Stimulated activated CD8-positive, alpha-beta memory T cell treated with anti-CD3 and anti-CD28 coated beads, Interleukin-7, amount 100 ng/mL, for 1 hour (primary cell): ENCODE data around the gene C4orf54.

ENCODE experiments used
- DNase-seq, 2 donors: peaks; one replicate each; pipeline ENCODE4 v3.0.0-alpha.2; 2020; ENCODE audit warnings: low read depth in 2 of 2

The C4orf54 gene

DNA sequence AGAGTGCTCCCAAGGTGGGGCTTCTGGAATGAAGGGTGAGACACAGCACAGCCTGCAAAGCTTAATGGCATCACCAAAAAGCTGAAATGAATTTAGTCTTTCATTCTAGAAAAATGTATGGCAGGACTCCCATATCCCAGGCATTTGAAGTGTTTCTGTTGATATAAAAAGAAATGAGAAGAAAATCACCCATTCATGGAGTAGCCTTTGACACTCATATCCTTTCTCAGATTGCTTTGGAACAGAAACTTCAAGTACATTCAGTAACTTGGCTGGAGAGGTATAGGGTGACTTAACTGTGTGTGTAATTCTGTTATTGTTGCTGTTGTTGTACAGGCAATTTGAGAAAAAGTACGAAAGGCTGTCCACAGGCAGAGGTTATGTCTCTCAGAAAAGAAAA is 35.3 kb downstream of the C4orf54 start:
- DNase-seq = no peak

DNA sequence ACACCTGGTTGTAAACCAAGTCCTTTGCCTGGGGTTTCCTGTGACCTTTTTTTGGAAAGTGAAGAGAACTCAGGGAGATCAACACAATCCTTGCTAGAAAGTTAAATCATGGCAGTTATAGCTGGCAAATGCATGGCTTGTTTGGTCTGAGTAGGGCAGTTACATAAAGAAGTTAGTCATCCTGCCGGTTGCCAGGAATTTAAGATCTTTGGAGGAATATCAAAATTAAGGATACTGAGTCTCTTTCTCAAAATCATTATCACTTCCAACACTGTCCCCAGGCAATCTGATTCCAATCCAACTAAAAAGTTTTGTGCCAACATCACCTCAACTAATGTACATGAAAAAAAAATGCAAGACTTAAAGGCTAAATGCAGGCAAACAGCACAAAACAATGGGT is 40.3 kb downstream of the C4orf54 start:
- DNase-seq = no peak

DNA sequence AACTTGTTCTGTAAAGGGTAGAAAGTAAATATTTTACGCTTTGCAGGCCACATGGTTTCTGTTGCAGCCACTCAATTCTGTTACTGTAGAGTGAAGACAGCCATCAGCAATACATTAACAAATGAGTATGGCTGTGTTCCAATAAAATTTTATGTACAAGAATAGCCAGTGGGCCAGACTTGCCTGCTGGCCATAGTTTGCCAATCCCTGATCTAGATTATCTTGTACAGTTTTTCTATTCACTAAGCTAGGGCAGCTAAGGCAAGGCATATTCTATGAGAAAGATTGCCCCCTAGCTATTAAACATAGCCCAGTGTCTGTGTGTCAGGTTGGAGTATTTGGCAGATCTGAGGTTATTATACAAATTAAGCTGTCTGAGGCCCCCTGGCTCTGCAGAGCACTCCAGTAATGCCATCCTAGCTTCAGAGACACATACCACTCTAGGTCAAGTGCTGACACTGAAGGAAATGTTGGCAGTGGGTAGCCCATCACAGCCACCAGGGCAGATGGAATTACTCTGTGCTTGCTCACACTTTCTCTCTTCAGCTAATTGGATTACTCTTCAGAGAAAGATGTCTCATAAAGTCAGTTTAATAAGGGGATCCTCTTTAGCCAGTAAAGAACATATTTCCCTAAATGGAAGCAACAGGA is 42.3 kb downstream of the C4orf54 start:
- no peak for DNase-seq

DNA sequence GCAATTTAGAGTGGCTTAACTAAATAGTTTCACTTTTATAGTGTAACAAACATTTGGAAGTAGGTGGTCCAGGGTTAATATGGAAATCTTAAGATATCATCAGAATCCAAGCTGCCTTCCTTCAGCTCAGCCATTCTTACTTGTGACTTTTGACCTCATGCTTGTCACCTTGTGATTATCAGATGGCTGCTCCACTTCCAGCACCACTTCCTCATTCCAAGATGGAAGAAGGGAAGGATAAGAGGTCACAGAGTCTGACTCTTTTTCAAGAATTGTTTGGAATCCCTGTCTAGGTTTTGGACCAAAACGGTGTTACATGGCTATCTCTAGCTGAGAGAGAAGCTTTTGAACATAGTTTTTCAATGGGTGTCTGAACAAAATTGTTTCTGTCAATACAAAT is 43.1 kb downstream of the C4orf54 start:
- DNase-seq = no peak

DNA sequence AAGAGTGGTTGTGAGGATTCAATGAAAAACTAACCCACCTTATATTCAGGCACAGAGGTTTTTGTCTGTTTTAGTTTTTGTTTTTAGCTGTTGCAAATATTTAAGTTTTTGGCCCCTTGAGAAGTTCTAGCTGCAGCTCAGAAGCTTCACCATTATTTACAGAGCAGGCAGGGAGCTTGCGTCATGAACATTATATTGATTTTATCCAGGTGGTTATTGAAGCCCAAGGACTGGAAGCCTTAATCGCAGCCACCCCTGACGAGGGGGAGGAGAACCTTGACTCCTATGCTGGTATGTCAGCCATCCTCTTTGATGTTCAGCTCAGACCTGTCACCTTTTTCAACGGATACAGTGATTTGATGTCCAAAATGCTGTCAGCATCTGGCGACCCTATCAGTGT is 44.9 kb downstream of the C4orf54 start:
- DNase-seq = no peak

DNA sequence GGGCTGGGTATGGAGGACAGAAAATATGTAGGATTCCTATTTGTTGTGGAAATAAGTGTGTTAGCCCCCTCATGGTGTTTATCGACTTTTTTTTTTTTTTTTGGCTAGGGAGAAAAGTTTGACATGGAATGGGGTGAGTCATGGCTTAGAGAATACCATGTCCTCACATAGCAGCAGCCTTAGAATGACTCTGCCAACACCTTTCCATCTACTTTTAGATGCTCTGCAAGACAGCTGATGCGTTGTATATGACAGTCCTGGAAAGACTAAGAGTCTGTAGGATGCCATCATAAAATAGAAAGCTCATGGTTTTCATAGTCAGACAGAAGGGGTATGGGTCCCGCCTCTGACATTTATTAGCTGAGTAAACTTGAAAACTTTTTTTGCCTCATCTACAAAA is 45.3 kb downstream of the C4orf54 start:
- DNase-seq = no peak

DNA sequence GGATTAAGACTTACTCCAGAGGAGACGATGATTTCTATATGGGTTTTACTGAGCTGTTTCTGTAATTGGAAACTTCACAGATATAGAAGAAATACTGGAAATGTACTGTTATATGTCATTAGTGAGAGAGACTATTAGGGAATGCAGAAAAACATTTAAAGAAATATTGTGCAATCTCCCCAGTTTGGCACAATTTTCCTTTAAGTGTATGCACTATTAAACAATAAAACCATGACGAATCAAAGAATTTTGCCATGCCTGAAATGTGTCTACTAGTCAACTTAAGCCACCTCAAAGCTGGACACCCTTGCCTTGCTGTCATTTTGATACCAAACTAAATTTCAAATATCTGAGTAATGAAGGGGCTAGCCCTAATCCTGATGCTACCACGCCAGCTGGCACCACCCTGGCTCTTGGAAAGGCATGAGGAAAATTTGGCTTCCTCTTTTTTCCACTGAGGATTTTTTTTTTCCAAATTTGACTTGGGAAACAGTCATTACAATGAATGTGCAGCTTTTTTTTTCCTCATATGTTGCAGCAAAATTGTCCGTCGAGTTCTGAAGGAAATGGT is 46.9 kb downstream of the C4orf54 start:
- no peak for DNase-seq

DNA sequence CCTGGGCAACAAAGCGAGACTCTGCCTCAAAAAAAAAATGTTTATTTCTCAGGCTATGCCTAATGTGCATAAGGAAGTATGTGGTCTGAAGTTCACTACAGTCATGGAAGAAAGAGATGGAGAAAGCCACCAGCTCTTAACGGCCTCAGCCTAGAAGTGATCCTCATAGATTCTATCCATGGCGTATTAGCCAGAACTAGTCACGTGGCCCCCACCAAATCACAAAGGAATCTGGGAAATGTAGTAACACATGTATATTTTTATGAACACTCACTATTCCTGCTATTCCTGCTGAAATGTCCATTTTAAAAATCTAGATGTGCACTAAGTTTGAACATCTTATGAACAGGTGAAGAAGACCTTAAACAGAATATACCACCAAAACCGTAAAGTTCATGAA is 49.2 kb downstream of the C4orf54 start:
- DNase-seq = no peak
